SU-DHL-6 (cell line): Measurements from ENCODE around the gene NPAS1.

Experiments
- EZH2phosphoT487 ChIP-seq: fragments of 200-600 bp; sonication (generic), shearing (Covaris generic); conservative IDR thresholded peaks from 2 replicates; pipeline ENCODE4 v1.6.1; 2018; ENCODE audit warnings: mild to moderate bottlenecking, antibody characterized with exemption, low read length, moderate library complexity, mixed read lengths
- TF ChIP-seq, protein P1 (sequence below): fragments of 200-600 bp; sonication (generic); IDR thresholded peaks from one replicate; pipeline ENCODE4 v1.5.1; 2017; ENCODE audit warnings: antibody characterized with exemption, mild to moderate bottlenecking, low read length, moderate library complexity; ENCODE audit not compliant: insufficient read depth, poor library complexity, severe bottlenecking

DNA sequence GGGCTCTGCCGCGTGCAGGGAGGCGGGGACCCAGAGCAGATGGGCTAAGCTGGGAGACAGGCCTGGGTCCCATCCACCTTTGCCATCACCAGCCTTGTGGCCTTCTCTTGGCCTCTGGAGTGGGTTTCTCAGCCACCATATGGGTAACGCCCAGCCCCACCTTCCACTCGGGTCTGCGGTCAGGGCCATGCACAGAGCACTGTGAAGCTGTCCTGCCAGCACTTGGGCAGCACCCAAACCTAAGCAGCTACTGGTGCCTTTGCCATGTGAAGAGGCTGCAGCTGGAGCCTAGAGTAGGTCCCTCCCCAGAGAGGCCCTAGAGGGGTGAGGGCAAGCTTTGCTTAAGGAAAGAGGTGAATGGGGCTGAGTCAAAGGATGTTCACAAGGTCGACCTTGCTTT is 24.1 kb upstream of the NPAS1 start:
- no peak for TF ChIP-seq EZH2phosphoT487
- TF ChIP-seq, protein P1, sequence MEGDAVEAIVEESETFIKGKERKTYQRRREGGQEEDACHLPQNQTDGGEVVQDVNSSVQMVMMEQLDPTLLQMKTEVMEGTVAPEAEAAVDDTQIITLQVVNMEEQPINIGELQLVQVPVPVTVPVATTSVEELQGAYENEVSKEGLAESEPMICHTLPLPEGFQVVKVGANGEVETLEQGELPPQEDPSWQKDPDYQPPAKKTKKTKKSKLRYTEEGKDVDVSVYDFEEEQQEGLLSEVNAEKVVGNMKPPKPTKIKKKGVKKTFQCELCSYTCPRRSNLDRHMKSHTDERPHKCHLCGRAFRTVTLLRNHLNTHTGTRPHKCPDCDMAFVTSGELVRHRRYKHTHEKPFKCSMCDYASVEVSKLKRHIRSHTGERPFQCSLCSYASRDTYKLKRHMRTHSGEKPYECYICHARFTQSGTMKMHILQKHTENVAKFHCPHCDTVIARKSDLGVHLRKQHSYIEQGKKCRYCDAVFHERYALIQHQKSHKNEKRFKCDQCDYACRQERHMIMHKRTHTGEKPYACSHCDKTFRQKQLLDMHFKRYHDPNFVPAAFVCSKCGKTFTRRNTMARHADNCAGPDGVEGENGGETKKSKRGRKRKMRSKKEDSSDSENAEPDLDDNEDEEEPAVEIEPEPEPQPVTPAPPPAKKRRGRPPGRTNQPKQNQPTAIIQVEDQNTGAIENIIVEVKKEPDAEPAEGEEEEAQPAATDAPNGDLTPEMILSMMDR, result no peak
